ENCODE data around the gene CASQ2. TPM values are rescaled to one million over a fixed set of nuclear protein-coding genes. Genes with fewer than 3 reads are reported as not detected.

CASQ2 gene
- total and polyA plus RNA-seq, 10 of the 15 experiments (the other 5 are each of a cell fraction or from before 2014, with no cell fraction given): not detected

DNA sequence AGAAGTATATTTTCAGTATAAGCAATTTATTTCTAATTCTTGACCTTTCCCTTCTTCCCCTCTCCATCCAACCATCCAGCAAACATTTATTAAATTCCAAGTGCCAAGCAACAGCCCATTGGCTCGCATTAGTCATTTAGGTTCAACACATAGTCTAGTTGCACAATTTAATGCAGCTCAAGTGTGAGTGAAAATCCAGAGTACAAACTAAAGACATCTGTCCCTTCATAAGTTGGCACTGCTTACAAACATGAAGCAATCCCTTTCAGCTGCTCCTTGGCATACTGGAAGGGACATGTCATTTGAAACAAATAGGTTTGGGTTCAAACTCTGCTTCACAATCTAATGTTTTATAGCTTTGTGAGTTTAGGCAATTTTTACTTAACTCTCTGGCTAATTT lies 10.7 kb downstream of the CASQ2 start:
- Histone ChIP-seq H3K9me3 (replicated peaks; ENCODE audit: control insufficient read depth, insufficient read depth, low read length) (no peaks in the 10 kb centered on the region), H3K27me3 (replicated peaks in 1 of 2; ENCODE audit: control insufficient read depth in 2 of 2, insufficient read depth in 2 of 2, low read length in 1 of 2) (no peaks in the 10 kb centered on the region; a peak in 2 of 4 replicates), H3K36me3 (ENCODE audit: control insufficient read depth in 2 of 2, insufficient read depth in 2 of 2, low read length in 1 of 2) (no peaks in the 10 kb centered on the region), H3K79me2 (ENCODE audit: control insufficient read depth, insufficient read depth, low read length) (no peaks in the 10 kb centered on the region), H4K20me1 (ENCODE audit: control insufficient read depth, insufficient read depth) (no peaks in the 10 kb centered on the region), H3K4me2 (ENCODE audit: control insufficient read depth, insufficient read depth) (no peak overlapping the region), H2AFZ (ENCODE audit: control insufficient read depth, low read depth, low read length) (no peak overlapping the region), H3K9ac (ENCODE audit: control insufficient read depth, insufficient read depth, low read length) (no peak overlapping the region), H3K27ac (ENCODE audit: control insufficient read depth, insufficient read depth) (no peak overlapping the region), H3K4me3 (no peak overlapping the region), H3K4me1 (ENCODE audit: control insufficient read depth, insufficient read depth, low read length) (no peaks in the 10 kb centered on the region)
- TF ChIP-seq NR2C2 (IDR thresholded peaks at IDR 0.05; ENCODE audit: borderline replicate concordance, control insufficient read depth, insufficient read length, low read depth) (no peak), SMC3 (IDR thresholded peaks at IDR 0.05; ENCODE audit: borderline replicate concordance, low read length) (no peak), PAX8 (IDR thresholded peaks at IDR 0.05) (no peak), SREBF1 (IDR thresholded peaks at IDR 0.05; ENCODE audit: low read length) (no peak), ZNF207 (IDR thresholded peaks at IDR 0.05; ENCODE audit: borderline replicate concordance) (no peak), KLF5 (IDR thresholded peaks at IDR 0.05; ENCODE audit: partially characterized antibody) (no peak), ZNF622 (IDR thresholded peaks at IDR 0.05) (no peak), RELA (IDR thresholded peaks at IDR 0.05; ENCODE audit: borderline replicate concordance, partially characterized antibody) (no peak), PML (IDR thresholded peaks at IDR 0.05; ENCODE audit: low read length) (no peak), FOXK2 (IDR thresholded peaks at IDR 0.05) (no peak), ZBTB11 (CRISPR knock-in tag; IDR thresholded peaks at IDR 0.05) (no peak), GABPA (IDR thresholded peaks at IDR 0.05; ENCODE audit: low read depth) (no peak)
- WGBS (ENCODE audit: insufficient coverage, insufficient replicate concordance, low lambda C conversion rate, missing lambda C conversion rate): 0% methylated on average over 1 of the region's 1 CpG
- DNase-seq (ENCODE audit: low read depth, low spot score) (no peak), ATAC-seq (no peak), FAIRE-seq (no peak)
- BruUV-seq (replicated peaks): no TSS peak
- ChIA-PET SMC1A (ENCODE audit: uncharacterized antibody, unreplicated experiment) (interaction anchor here (0.7 kb wide), 1 partner anchor 55 kb away, joined by 3 read pairs; no protein-coding TSS in a partner anchor), CTCF (no interaction called here), RAD21 (ENCODE audit: unreplicated experiment) (no interaction called here), POLR2A (no interaction called here)
- intact Hi-C loops (cut with micrococcal nuclease; ENCODE audit: unreplicated experiment) (no loop called here), in situ Hi-C loops (cut with MboI) (no loop called here)
